Fibroblast of lung (primary cell): ENCODE measurements around the gene CHD6. TPM values are rescaled to one million over a fixed set of nuclear protein-coding genes. Genes with fewer than 3 reads are reported as not detected.
A peak's percentile ranks its signal among the peaks of the same experiment; 100 is the strongest.

Experiments used
- DNase-seq, 2 donors: peaks; one replicate each; pipeline versions ENCODE4 v3.0.0 to v3.0.0-alpha.2; 2010; ENCODE audit warnings: low read depth in 2 of 2
- H2AFZ ChIP-seq: 2 replicates; pipeline ENCODE4 v1.5.1; 2012; ENCODE audit warnings: low read length, control low read depth, inconsistent platforms
- H3K27ac ChIP-seq: 2 replicates; pipeline ENCODE4 v1.5.1; 2011; ENCODE audit warnings: low read length, control low read depth; ENCODE audit not compliant: insufficient read depth
- H3K27me3 ChIP-seq: 2 replicates; pipeline ENCODE4 v1.5.1; 2011; ENCODE audit warnings: mild to moderate bottlenecking, low read length; ENCODE audit not compliant: control insufficient read depth, insufficient read depth
- H3K36me3 ChIP-seq: 2 replicates; pipeline ENCODE4 v1.5.1; 2011; ENCODE audit warnings: low read length; ENCODE audit not compliant: control insufficient read depth, insufficient read depth
- H3K4me1 ChIP-seq: 2 replicates; pipeline ENCODE4 v1.5.1; 2011; ENCODE audit warnings: low read length; ENCODE audit not compliant: control insufficient read depth, insufficient read depth; ENCODE audit errors: extremely low read depth
- H3K4me2 ChIP-seq: 2 replicates; pipeline ENCODE4 v1.5.1; 2011; ENCODE audit warnings: low read length, control low read depth; ENCODE audit not compliant: insufficient read depth; ENCODE audit errors: extremely low read depth
- H3K4me3 ChIP-seq, 4 experiments: fragments of 200-600 bp in 1 of 4; sonication (generic) in 1 of 4; replicated peaks in 1 of 4; 2 replicates each; pipeline ENCODE4 v1.5.1; 2011 to 2016; ENCODE audit warnings: low read length in 4 of 4, low read depth in 3 of 4, mild to moderate bottlenecking in 3 of 4, control low read depth in 2 of 4, inconsistent platforms in 1 of 4, mixed read lengths in 1 of 4; ENCODE audit not compliant: insufficient read depth in 1 of 4; ENCODE audit errors: control extremely low read depth in 1 of 4
- H3K79me2 ChIP-seq: 2 replicates; pipeline ENCODE4 v1.5.1; 2012; ENCODE audit warnings: mild to moderate bottlenecking, low read length, inconsistent platforms; ENCODE audit not compliant: control insufficient read depth, insufficient read depth
- H3K9ac ChIP-seq: 2 replicates; pipeline ENCODE4 v1.5.1; 2011; ENCODE audit warnings: mild to moderate bottlenecking, low read length, control low read depth; ENCODE audit not compliant: insufficient read depth
- H3K9me3 ChIP-seq: 2 replicates; pipeline ENCODE4 v1.5.1; 2012; ENCODE audit warnings: low read depth, low read length; ENCODE audit not compliant: control insufficient read depth, insufficient read depth
- H4K20me1 ChIP-seq: 2 replicates; pipeline ENCODE4 v1.5.1; 2011; ENCODE audit warnings: low read length; ENCODE audit not compliant: control insufficient read depth, insufficient read depth; ENCODE audit errors: extremely low read depth
- CTCF ChIP-seq, 2 donors: IDR thresholded peaks in 1 of 2; conservative IDR thresholded peaks in 1 of 2; 1 replicate in 1 of 2; 2 replicates in 1 of 2; pipeline ENCODE4 v1.5.1; 2011 to 2012; ENCODE audit warnings: low read length in 2 of 2, control low read depth in 1 of 2, inconsistent platforms in 1 of 2, low read depth in 1 of 2, mild to moderate bottlenecking in 1 of 2
- EZH2 ChIP-seq: IDR thresholded peaks from 2 replicates; pipeline ENCODE4 v1.5.1; 2012; ENCODE audit warnings: low read length, control low read depth, mild to moderate bottlenecking; ENCODE audit errors: missing control alignments
- polyA plus RNA-seq, 2 donors: library from polyadenylated mRNA; depleted of rRNA in 1 of 2; stranded (reverse) in 1 of 2; unstranded in 1 of 2; fragments of >200 nt; gene quantifications; 2 replicates each; pipeline ENCODE4 v1.2.1, GENCODE V29; 2011 to 2012; ENCODE audit warnings: missing spikeins in 1 of 2
- total RNA-seq: library from RNA; depleted of rRNA; stranded (reverse); fragments of >200 nt; gene quantifications from 2 replicates; pipeline ENCODE4 v1.2.1, GENCODE V29; 2014

The CHD6 gene
- total and polyA plus RNA-seq, 2 donors (not counting 1 experiment from before 2014, with no cell fraction given) = 13.4 to 25.9 TPM

DNA sequence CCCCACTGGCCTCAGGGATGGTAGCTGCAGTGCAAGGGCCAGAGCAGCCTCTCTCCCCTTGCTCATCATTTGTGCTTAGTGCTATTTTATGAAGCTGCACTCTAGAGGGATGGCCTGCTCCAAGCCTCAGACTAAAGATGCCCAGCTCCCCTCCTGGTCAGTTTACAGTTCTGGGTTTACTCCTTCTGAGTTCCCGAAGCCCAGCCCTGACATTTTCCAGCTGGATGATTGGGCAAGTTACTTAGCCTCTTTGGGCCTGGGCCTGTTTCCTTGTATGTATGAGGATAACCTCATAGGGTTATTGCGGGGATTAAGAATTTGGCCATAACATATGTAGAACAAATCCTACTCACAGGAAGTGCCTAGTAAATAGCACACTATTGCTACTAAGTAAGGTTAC lies 219.8 kb downstream of the CHD6 start:
- H3K27me3 ChIP-seq = no peaks in the 10 kb centered on the region
- H3K36me3 ChIP-seq = no peaks in the 10 kb centered on the region
- H3K27ac ChIP-seq = no peak overlapping the region
- H4K20me1 ChIP-seq = no peaks in the 10 kb centered on the region
- no peak overlapping the region for H3K4me2 ChIP-seq
- no peaks in the 10 kb centered on the region for H3K4me1 ChIP-seq
- TF ChIP-seq EZH2 (no peak), CTCF (conservative IDR thresholded peaks at IDR 0.05 in 1 of 2, IDR thresholded peaks at IDR 0.05 in 1 of 2; ENCODE audit: low read depth in 1 of 2, low read length in 2 of 2) (peak; percentile 3 to 21)
- H3K9ac ChIP-seq = no peak overlapping the region
- DNase-seq = peak in 1 of 2 donors; percentile 90
- no peaks in the 10 kb centered on the region for H3K79me2 ChIP-seq
- H2AFZ ChIP-seq = no peak overlapping the region
- no peaks in the 10 kb centered on the region for H3K9me3 ChIP-seq
- no peak overlapping the region for H3K4me3 ChIP-seq

- H2AFZ ChIP-seq = peak overlapping the region; percentile 40
These were observed 222.2 kb downstream of the CHD6 start for GRCh38 chr20:41395667-41396664.

More at GRCh38 chr20:41395667-41396664, 222.2 kb downstream of the CHD6 start:
- DNase-seq = no peak
- H3K79me2 ChIP-seq = no peaks in the 10 kb centered on the region
- no peak for TF ChIP-seq CTCF (conservative IDR thresholded peaks at IDR 0.05 in 1 of 2, IDR thresholded peaks at IDR 0.05 in 1 of 2; ENCODE audit: low read depth in 1 of 2, low read length in 2 of 2)
- TF ChIP-seq EZH2 = no peak
- no peak overlapping the region for H3K9ac ChIP-seq
- no peaks in the 10 kb centered on the region for H3K27me3 ChIP-seq
- H4K20me1 ChIP-seq = no peaks in the 10 kb centered on the region
- H3K9me3 ChIP-seq = no peaks in the 10 kb centered on the region
- no peaks in the 10 kb centered on the region for H3K36me3 ChIP-seq
- H3K4me2 ChIP-seq = no peak overlapping the region
- no peaks in the 10 kb centered on the region for H3K4me1 ChIP-seq
- no peak overlapping the region for H3K4me3 ChIP-seq
- H3K27ac ChIP-seq = no peak overlapping the region
